ENCODE results near the gene RAB18. TPM values are rescaled to one million over a fixed set of nuclear protein-coding genes. Genes with fewer than 3 reads are reported as not detected.

The RAB18 gene
- total and polyA plus RNA-seq, 2 donors (not counting 1 experiment from before 2014, with no cell fraction given) = 8.4 to 60.5 TPM

- Histone ChIP-seq H3K9ac (ENCODE audit: low read length) (no peak overlapping the region), H3K36me3 (replicated peaks in 1 of 2; ENCODE audit: control extremely low read depth in 1 of 2, control insufficient read depth in 1 of 2, extremely low read depth in 1 of 2, insufficient read depth in 2 of 2, low read length in 1 of 2) (no peaks in the 10 kb centered on the region), H2AFZ (ENCODE audit: insufficient read depth, low read depth, low read length, poor library complexity, severe bottlenecking) (no peak overlapping the region), H4K20me1 (ENCODE audit: control insufficient read depth, insufficient read depth, low read length, poor library complexity, severe bottlenecking) (no peaks in the 10 kb centered on the region), H3K27ac (ENCODE audit: low read length in 2 of 2) (no peak overlapping the region), H3K27me3 (replicated peaks in 1 of 4; ENCODE audit: control extremely low read depth in 1 of 4, control insufficient read depth in 3 of 4, insufficient read depth in 4 of 4, low read length in 3 of 4) (peaks cover 0 to 11% (median 4%) of the 10 kb centered on the region in 4 experiments), H3K4me2 (replicated peaks; ENCODE audit: low read depth, low read length, poor library complexity, severe bottlenecking) (no peak overlapping the region), H3K4me3 (ENCODE audit: control extremely low read depth in 1 of 5, extremely low read depth in 1 of 5, insufficient read depth in 1 of 5, low read depth in 2 of 5, low read length in 4 of 5) (no peak overlapping the region), H3K79me2 (ENCODE audit: control insufficient read depth, insufficient read depth, low read length) (no peaks in the 10 kb centered on the region), H3K9me3 (ENCODE audit: control extremely low read depth in 1 of 3, control insufficient read depth in 2 of 3, insufficient read depth in 1 of 3, low read length in 2 of 3) (peaks cover 7 to 14% (median 12%) of the 10 kb centered on the region in 3 donors), H3K4me1 (ENCODE audit: control insufficient read depth in 2 of 2, insufficient read depth in 2 of 2, low read length in 2 of 2) (no peaks in the 10 kb centered on the region)
- intact Hi-C loops (cut with micrococcal nuclease) = no loop called here
- ChIA-PET POLR2A (no interaction called here), CTCF (no interaction called here)
- Mint-ChIP-seq H3K9me3 (ENCODE audit: insufficient read depth) (peaks cover 11% of the 10 kb centered on the region), H3K27ac (no peak overlapping the region), H3K27me3 (peaks cover 49% of the 10 kb centered on the region), H3K4me3 (no peak overlapping the region), H3K4me1 (no peaks in the 10 kb centered on the region)
- DNase-seq (no peak), ATAC-seq (ENCODE audit: low read depth) (no peak)
- TF ChIP-seq CTCF (IDR thresholded peaks at IDR 0.05) (no peak), EZH2 (IDR thresholded peaks at IDR 0.05; ENCODE audit: borderline replicate concordance, insufficient read depth, low read depth, low read length, poor library complexity, severe bottlenecking) (no peak)
- no CpG with 5 or more reads among the region's 1 CpG for whole genome bisulfite sequencing (ENCODE audit: insufficient coverage)
Measured at GRCh38 chr10:27494116-27494805, 9.8 kb upstream of the RAB18 start.

- TF ChIP-seq CTCF (IDR thresholded peaks at IDR 0.05) (no peak), EZH2 (IDR thresholded peaks at IDR 0.05; ENCODE audit: borderline replicate concordance, insufficient read depth, low read depth, low read length, poor library complexity, severe bottlenecking) (no peak)
- CTCF ChIA-PET = no interaction called here
Measured at GRCh38 chr10:27496137-27496536, 8.0 kb upstream of the RAB18 start.

More at GRCh38 chr10:27496137-27496536, 8.0 kb upstream of the RAB18 start:
- no peak overlapping the region for H3K4me3 ChIP-seq (ENCODE audit: control extremely low read depth in 1 of 5, extremely low read depth in 1 of 5, insufficient read depth in 1 of 5, low read depth in 2 of 5, low read length in 4 of 5)
- POLR2A ChIA-PET = no interaction called here
- Mint-ChIP-seq H3K4me3 (no peak overlapping the region), H3K27ac (no peak overlapping the region), H3K27me3 (peaks cover 38% of the 10 kb centered on the region), H3K9me3 (ENCODE audit: insufficient read depth) (peaks cover 5% of the 10 kb centered on the region), H3K4me1 (no peaks in the 10 kb centered on the region)
- DNase-seq = no peak
- no peak for ATAC-seq (ENCODE audit: low read depth)
- peaks cover 0 to 16% (median 8%) of the 10 kb centered on the region in 4 experiments for H3K27me3 ChIP-seq (replicated peaks in 1 of 4; ENCODE audit: control extremely low read depth in 1 of 4, control insufficient read depth in 3 of 4, insufficient read depth in 4 of 4, low read length in 3 of 4)
- no peak overlapping the region for H3K9ac ChIP-seq (ENCODE audit: low read length)
- no peaks in the 10 kb centered on the region for H4K20me1 ChIP-seq (ENCODE audit: control insufficient read depth, insufficient read depth, low read length, poor library complexity, severe bottlenecking)
- no peak overlapping the region for H3K4me2 ChIP-seq (replicated peaks; ENCODE audit: low read depth, low read length, poor library complexity, severe bottlenecking)
- intact Hi-C loops (cut with micrococcal nuclease) = no loop called here
- no peak overlapping the region for H3K27ac ChIP-seq (ENCODE audit: low read length in 2 of 2)
- H3K79me2 ChIP-seq (ENCODE audit: control insufficient read depth, insufficient read depth, low read length) = no peaks in the 10 kb centered on the region
- H3K4me1 ChIP-seq (ENCODE audit: control insufficient read depth in 2 of 2, insufficient read depth in 2 of 2, low read length in 2 of 2) = no peaks in the 10 kb centered on the region
- 83% methylated on average over 2 of the region's 4 CpGs for WGBS (ENCODE audit: insufficient coverage)
- peaks cover 3 to 8% (median 6%) of the 10 kb centered on the region in 3 donors for H3K9me3 ChIP-seq (ENCODE audit: control extremely low read depth in 1 of 3, control insufficient read depth in 2 of 3, insufficient read depth in 1 of 3, low read length in 2 of 3)
- H3K36me3 ChIP-seq (replicated peaks in 1 of 2; ENCODE audit: control extremely low read depth in 1 of 2, control insufficient read depth in 1 of 2, extremely low read depth in 1 of 2, insufficient read depth in 2 of 2, low read length in 1 of 2) = no peaks in the 10 kb centered on the region
- H2AFZ ChIP-seq (ENCODE audit: insufficient read depth, low read depth, low read length, poor library complexity, severe bottlenecking) = no peak overlapping the region

Measured in B cell (primary cell).